ENCODE data around the gene PPP1R11.

DNA sequence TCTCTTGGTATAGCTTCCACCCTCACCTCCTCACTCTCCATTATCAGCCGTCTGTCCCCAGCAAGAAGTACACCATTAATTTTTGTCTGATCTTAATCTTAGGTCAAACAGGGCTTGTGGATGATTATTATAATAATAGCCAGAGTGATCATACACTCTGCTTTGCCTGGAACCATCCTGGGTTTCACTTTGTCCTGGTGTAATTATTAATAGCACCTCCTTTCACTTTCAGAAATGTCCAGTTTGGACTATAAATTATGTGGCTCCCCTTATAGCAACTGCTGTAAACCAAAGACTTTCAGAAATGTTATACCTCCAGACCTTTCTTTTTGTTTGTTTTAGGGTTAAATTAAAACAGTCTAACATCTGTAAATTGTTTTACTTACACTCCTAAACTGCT is 46.8 kb downstream of the PPP1R11 start:
- TF ChIP-seq CTCF (IDR thresholded peaks at IDR 0.05): no peak
- no peak for TF ChIP-seq POLR2A (IDR thresholded peaks at IDR 0.05)

Measured in body of pancreas (tissue), 4 donors.